ENCODE measurements around the gene STOX1.
"Not testable (repeated sequence)": the region's sequence is repeated elsewhere in the genome, so short reads cannot be mapped to it uniquely, and the experiment has no call there.

STOX1 gene, protein sequence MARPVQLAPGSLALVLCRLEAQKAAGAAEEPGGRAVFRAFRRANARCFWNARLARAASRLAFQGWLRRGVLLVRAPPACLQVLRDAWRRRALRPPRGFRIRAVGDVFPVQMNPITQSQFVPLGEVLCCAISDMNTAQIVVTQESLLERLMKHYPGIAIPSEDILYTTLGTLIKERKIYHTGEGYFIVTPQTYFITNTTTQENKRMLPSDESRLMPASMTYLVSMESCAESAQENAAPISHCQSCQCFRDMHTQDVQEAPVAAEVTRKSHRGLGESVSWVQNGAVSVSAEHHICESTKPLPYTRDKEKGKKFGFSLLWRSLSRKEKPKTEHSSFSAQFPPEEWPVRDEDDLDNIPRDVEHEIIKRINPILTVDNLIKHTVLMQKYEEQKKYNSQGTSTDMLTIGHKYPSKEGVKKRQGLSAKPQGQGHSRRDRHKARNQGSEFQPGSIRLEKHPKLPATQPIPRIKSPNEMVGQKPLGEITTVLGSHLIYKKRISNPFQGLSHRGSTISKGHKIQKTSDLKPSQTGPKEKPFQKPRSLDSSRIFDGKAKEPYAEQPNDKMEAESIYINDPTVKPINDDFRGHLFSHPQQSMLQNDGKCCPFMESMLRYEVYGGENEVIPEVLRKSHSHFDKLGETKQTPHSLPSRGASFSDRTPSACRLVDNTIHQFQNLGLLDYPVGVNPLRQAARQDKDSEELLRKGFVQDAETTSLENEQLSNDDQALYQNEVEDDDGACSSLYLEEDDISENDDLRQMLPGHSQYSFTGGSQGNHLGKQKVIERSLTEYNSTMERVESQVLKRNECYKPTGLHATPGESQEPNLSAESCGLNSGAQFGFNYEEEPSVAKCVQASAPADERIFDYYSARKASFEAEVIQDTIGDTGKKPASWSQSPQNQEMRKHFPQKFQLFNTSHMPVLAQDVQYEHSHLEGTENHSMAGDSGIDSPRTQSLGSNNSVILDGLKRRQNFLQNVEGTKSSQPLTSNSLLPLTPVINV

DNA sequence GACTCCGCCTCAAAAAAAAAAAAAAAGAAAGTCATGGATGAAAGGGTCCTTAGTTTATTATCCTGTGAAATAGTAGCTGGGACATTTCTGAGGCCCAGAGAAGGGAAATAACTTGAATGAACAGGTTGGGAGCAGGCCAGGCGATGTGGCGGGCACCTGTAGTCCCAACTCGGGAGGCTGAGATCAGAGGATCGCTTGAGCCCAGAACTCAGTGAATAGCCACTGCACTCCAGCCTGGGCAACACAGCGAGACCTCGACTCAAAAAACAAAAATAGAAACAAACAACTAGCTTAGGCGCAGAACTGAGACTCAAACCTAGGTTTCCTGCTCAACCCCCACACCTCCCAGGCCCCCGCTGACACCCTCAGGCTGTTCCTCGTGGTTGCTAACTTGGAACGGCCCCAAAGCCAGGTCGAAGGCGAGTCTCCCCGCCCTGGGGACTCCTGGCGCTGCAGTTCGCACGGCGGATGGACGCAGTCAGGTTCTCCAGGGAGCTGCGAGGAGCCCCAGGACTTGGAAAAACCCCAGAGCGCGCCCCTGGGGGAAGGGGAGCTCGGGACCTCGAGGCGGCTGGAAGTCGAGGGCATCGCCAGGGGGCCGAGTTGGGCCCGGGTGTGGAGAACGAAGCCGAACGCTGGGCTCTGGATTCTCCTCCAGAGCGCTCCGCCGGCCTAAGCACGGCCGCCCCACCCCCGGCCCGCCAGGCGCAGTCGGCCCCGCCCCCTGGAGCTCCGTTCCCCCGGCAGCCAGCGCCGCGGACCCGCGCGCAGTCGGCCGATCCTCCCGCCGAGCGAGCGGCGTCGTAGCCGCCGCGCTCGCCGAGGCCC lies at the start of gene STOX1:
Gene STOX1, plus strand, starts transcription at position 768 of the 828 bp plus-strand sequence. CDS start 93 bp downstream, outside the sequence.
- peak within 1 kb of the TSS; percentile 51 for H3K4me3 ChIP-seq (ENCODE audit: low read depth, low read length)

DNA sequence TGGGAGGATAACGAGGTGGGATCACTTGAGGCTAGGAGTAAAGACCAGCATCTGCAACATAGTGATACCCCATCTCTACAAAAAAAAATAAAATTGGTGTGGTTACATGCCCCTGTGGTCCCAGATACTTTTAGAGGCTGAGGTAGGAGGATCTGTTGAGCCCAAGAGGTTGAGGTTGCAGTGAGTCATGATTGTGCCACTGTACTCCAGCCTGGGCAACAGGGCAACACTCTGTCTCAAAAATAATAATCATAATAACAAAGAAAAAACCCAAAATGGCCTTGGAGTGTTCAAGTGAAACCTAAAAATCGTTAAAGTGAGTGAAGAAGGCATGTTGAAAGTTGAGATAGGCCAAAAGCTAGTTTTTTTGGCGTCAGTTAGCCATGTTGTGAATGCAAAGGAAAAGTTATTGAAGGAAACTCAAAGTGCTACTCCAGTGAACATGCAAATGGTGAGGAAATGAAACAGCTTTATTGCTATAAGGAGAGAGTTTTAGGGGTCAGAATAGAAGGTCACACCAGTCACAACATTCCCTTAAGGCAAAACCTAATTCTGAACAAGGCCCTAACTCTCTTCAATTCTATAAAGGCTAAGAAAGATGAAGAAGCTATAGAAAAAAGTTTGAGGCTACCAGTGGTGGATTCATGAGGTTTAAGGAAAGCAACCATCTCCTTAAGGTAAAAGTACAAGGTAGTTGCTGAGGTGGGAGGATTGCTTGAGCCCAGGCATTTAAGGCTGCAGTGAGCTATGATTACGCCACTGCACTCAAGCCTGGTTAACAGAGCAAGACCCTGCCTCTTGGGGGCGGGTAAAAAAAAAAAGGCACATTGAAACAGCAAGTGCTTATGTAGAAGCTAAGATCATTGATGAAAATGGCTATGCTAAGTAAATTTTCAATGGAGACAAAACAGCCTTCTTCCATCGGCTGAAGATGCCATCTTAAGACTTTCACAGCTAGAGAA lies 45.4 kb upstream of the STOX1 start:
- H3K4me3 ChIP-seq (ENCODE audit: low read depth, low read length): no peak overlapping the region

DNA sequence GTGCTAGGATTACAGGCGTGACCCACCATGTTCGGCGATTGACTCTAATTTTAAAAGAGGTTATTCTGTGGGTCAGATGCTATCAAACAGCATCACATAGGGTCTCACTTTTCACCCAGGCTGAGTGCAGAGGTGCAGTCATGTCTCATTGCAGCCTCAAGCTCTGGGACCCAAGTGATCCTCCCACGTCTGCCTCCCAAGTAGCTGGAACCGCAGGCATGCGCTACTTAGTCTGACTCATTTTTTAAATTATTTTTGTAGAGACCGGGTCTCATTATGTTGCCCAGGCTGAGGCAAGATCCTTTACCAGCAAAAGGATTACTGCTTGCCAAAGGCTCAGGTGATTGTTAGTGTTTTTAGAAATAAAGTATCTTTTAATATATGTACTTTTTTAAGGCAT lies 42.9 kb upstream of the STOX1 start:
- H3K4me3 ChIP-seq (ENCODE audit: low read depth, low read length): no peak overlapping the region

DNA sequence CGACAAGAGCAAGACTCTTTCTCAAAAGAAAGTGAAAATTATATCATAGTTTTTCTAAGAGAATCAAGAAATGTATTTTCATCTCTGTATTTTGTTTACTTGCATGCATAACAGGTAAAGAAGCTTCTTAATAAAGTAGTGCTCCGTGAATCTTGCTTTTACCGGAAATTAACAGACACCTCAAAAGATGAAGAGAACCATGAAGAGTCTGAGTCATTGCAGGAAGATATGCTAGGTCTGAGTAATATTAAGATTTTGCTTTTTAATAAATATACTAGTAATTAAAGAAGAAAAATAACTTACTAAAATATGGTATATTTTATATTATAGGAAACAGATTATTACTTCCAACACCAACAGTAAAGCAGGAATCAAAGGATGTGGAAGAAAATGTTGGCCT lies 39.5 kb upstream of the STOX1 start:
- H3K4me3 ChIP-seq (ENCODE audit: low read depth, low read length): no peak overlapping the region

DNA sequence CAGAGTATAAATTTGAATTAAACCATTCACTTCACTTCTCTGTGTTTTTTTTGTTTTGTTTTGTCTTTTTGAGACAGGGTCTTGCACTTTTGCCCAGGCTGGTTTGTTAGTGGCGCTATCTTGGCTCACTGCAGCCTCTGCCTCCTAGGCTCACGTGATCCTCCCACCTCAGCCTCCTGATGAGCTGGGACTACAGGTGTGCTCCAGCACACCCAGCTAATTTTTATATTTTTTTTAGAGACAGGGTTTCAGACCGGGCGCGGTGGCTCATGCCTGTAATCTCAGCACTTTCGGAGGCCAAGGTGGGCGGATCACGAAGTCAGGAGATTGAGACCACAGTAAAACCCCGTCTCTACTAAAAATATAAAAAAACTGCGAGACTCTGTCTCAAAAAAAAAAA lies 36.9 kb upstream of the STOX1 start:
- no peak overlapping the region for H3K4me3 ChIP-seq (ENCODE audit: low read depth, low read length)

DNA sequence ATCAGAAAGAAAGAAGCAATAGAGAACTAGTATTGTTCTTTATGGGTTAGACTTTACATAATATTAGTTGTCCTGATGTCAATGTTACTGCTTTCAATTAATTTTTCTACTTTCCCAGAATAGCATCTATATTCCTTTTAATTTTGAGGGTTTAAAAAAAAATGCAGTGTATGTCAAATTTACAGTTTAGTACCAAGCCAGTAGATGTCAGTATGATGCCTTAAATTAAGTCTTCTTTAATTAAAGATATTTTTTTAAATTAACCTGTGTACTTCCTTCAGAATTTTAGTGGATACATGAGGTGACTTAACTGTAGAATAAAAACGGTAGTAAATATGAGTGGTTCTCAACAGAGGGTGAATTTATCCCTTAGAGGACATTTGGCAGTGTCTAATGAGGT lies 35.2 kb upstream of the STOX1 start:
- no peak overlapping the region for H3K4me3 ChIP-seq (ENCODE audit: low read depth, low read length)

DNA sequence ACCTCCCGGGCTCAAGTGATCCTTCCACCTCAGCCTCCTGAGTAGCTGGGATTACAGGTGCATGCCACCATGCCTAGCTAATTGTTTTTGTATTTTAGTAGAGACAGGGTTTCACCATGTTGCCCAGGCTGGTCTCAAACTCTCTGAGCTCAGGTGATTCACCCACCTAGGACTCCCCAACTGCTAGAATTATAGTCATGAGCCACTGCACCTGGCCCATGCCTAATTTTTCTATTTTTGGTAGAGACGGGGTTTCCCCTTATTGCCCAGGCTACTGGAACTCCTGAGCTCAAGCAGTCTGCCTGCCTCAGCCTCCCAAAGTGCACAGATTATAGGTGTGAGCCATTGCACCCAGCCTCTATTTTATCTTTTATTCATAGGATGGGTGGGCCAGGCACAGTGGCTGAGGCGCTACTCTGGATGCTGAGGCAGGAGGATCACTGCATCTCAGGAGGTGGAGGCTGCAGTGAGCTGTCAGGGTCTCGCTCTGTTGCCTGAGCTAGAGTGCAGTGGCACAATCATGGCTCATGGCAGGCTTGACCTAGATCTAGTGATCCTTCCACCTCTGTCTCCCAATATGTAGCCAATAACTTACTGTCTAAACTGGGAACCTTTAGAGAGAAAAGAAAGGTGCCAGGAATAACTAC lies 31.3 kb upstream of the STOX1 start:
- H3K4me3 ChIP-seq (ENCODE audit: low read depth, low read length): no peak overlapping the region

DNA sequence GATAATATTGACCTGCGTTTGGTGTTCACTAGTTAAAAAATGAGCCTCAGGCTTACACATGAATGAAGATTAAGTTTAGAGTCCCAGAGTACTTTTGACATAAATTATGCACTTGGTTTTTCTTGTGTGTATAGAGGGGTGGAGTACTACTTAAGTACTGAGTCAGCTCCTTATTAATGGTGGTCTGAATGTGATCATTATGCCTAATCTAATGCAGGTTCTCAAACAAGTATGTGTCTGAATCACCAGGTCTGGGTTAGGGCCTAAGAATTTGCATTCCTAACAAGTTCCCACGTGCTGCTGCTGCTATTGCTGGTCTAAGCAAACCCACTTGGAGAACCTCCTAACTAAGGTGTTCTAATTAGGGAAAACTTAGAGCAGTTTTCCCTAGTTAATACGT lies 30.7 kb upstream of the STOX1 start:
- no peak overlapping the region for H3K4me3 ChIP-seq (ENCODE audit: low read depth, low read length)

DNA sequence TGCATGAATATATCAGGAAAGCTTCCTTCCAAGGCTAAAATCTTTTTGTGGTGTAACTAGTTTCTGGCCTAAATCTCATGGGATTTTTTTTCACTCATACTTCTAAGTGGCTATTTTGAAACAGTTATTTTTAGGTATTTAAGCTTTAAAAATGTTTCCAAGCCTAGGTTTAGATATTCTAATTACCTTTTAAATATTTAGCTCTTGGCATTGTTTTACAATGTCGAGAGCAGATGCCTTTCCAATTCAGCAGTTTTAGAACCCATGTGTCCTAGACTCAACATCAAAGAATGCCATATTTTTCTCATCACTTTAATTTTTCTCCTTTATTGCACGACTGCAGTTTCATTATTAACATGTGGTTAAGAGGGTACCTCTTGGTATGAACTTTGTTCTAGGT lies 27.1 kb upstream of the STOX1 start:
- no peak overlapping the region for H3K4me3 ChIP-seq (ENCODE audit: low read depth, low read length)

DNA sequence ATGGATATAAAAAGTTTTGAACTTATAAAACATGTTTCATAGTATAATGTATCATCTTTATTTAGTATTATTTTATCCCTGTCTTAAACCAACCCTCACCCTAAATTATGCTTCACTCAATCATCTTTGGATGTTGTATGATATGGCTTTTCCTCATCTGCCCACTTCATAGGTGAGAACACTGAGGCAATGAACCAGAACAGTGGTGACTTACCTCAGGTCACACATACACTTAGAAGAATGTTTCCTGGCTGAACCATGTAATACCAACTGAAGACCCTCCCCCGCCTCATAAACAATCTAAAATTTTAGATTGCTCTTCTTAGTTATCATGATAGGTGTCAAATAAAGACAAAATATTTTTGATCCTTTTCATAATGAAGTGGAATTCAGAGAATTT lies 22.6 kb upstream of the STOX1 start:
- H3K4me3 ChIP-seq (ENCODE audit: low read depth, low read length): no peak overlapping the region

DNA sequence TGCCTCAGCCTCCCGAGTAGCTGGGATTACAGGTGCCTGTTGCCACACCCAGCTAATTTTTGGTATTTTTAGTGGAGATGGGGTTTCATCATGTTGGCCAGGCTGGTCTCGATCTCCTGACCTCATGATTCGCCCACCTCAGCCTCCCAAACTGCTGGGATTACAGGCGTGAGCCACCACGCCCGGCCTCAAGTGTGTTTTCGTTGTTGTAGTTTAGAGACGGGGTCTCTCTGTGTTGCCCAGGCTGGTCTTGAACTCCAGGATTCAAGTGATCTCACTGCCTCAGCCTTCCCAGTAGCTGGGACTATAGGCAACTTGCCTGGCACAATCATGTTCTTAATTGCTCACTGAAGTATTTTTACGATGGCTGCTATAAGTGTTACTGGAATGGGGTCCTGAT lies 16.5 kb upstream of the STOX1 start:
- H3K4me3 ChIP-seq (ENCODE audit: low read depth, low read length): not testable (repeated sequence)

DNA sequence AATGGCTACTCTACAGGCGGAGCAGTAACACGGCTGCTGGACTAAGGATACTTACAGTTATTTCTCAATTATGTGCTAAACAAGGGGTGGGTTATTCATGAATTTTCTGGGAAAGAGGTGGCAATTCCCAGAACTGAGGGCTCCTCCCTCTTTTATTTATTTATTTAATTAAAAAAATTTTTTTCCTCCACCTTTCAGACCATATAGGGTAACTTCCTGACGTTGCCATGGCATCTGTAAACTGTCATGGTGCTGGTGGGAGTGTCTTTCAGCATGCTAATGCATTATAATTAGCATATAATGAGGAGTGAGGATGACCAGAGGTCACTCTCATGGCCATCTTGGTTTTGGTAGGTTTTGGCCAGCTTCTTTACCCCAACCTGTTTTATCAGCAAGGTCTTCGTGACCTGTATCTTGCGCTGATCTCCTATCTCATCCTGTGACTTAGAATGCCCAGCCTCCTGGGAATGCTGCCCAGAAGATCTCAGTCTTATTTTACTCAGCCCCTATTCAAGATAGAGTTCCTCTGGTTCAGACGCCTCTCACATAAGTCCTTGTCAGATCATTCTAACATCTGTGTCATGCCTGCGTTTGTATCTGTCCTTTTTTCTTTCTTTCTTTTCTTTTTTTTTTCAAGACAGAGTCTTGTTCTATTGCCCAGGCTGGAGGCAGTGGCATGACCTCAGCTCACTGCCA lies 15.9 kb upstream of the STOX1 start:
- H3K4me3 ChIP-seq (ENCODE audit: low read depth, low read length): no peak overlapping the region

DNA sequence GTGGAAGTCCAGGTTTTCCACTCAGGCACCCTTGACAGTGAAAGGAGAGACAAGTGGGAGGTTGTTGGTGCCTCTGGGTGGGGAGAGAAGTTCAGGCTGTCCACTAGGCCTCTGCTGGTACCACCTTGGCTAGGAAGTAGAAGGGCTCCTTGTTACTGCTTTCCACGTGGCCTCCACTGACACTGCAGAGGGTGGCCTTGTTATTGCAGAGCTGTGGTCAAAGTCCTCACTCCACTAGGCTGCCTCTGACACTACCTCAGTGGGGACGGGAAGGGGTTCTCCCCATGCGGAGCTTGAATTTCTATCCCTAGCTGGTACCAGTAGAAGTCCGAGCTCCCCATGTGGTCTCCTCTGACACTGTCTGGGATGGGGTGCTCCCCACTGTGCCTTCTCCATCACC lies 14.9 kb upstream of the STOX1 start:
- H3K4me3 ChIP-seq (ENCODE audit: low read depth, low read length): no peak overlapping the region

DNA sequence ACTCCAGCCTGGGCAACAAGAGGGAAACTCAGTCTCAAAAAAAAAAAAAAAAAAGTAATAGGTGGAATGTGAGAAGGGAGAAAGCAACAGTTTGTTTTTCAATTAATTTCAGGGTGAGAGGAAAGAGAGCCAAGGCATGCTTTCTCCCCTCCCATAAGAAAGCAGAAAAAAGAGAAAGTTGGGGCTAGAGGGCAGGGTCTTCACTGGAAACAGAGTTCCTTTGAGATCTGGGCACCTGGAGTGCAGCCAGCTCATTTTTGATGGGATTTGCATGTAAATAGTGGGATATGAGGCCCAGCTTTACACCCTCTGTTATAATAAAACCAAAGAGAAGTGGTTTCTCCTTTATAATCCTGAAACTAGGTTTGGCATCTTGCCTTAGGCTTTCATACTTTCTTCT lies 13.8 kb upstream of the STOX1 start:
- no peak overlapping the region for H3K4me3 ChIP-seq (ENCODE audit: low read depth, low read length)

DNA sequence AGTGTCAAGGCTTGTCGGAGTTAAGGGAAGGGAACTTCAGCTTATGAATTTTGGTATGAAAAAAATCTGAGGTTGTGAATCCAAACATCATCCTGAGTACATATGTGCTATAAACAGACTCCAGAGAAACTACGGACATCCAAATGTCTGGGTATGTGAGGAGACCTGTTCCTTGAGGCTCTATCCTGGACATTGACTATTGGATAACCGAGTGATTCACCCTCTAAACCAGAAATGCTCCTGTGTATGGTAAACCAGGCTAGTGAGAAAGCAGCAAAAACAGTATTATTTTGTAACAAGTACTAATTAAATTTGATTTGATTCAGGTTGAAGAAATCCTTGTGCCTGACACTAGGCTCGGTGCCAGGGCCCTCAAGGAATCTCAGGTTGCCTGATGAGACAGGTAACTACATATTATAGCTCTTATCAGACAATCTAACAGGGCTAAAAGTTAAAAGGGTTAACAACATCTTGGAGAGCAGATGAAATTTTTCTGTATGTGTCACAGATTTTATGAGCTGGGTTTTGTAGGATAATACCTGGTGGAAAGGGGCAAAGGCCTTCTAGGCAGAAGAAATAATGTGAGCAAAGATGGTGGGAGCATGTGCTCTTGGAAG lies 10.4 kb upstream of the STOX1 start:
- no peak overlapping the region for H3K4me3 ChIP-seq (ENCODE audit: low read depth, low read length)

DNA sequence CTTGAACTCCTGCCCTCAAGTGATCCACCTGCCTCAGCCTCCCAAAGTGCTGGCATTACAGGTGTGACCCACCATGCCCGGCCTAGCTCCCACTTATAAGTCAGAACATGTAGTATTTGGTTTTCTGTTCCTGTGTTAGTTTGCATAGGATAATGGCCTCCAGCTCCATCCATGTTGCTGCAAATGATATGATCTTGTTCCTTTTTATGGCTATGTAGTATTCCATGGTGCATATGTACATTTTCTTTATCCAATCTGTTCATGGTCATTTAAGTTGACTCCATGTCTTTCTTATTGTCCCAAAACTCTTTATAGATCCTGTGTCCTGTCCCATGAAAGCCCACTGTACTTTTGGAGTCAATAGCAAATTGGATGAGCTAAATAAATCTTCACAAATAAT lies 7.0 kb upstream of the STOX1 start:
- H3K4me3 ChIP-seq (ENCODE audit: low read depth, low read length): not testable (repeated sequence)

DNA sequence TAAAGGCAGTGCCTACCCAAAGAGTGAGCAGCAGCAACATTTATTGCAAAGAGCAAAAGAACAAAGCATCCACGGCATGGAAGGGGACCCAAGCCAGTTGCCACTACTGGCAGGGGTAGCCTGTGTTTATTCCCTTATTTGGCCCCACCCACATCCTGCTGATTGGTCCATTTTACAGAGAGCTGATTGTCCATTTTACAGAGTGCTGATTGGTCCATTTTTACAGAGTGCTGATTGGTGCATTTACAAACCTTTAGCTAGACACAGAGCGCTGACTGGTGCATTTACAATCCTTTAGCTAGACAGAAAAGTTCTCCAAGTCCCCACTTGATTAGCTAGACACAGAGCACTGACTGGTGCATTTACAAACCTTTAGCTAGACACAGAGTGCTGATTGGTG lies 4.7 kb upstream of the STOX1 start:
- H3K4me3 ChIP-seq (ENCODE audit: low read depth, low read length): not testable (repeated sequence)

DNA sequence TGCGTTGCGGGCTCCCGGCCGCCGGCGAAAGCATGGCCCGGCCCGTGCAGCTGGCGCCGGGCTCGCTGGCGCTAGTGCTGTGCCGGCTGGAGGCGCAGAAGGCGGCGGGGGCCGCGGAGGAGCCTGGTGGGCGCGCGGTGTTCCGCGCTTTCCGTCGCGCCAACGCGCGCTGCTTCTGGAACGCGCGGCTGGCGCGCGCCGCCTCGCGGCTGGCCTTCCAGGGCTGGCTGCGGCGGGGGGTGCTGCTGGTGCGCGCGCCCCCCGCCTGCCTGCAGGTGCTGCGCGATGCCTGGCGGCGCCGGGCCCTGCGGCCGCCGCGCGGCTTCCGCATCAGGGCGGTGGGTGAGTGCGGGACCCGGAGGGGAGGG lies 245 bp downstream of the STOX1 start:
- H3K4me3 ChIP-seq (ENCODE audit: low read depth, low read length): peak overlapping the region; percentile 51
